Kidney capillary endothelial cell (primary cell): ENCODE measurements around the gene CLCNKA.
"Not testable (repeated sequence)": the region's sequence is repeated elsewhere in the genome, so short reads cannot be mapped to it uniquely, and the experiment has no call there.

Experiments
- DNase-seq: peaks from one replicate; pipeline ENCODE4 v3.0.0-alpha.2; 2018; ENCODE audit warnings: low spot score

Gene CLCNKA

GRCh38 chr1:16017461-16018303 is 4.2 kb upstream of the CLCNKA start, which contains the start of gene HSPB7:
Gene HSPB7 (minus strand): TSS chr1:16018043. CDS start chr1:16017963, 80 bp downstream.
- DNase-seq: no peak

GRCh38 chr1:16018308-16018707 is 3.5 kb upstream of the CLCNKA start:
- no peak for DNase-seq

- no peak for DNase-seq
Measured at GRCh38 chr1:16018749-16019643, 2.8 kb upstream of the CLCNKA start.

GRCh38 chr1:16019644-16020277 is 2.1 kb upstream of the CLCNKA start:
- no peak for DNase-seq

- DNase-seq: no peak
Measured at GRCh38 chr1:16020325-16020724, 1.5 kb upstream of the CLCNKA start.

GRCh38 chr1:16020878-16021277 is 958 bp upstream of the CLCNKA start:
- not testable (repeated sequence) for DNase-seq

GRCh38 chr1:16022393-16022792 is 557 bp downstream of the CLCNKA start:
- no peak for DNase-seq

GRCh38 chr1:16023050-16023653 is 1.3 kb downstream of the CLCNKA start:
- DNase-seq: no peak

- DNase-seq: not testable (repeated sequence)
Measured at GRCh38 chr1:16026302-16026701, 4.5 kb downstream of the CLCNKA start.

GRCh38 chr1:16026723-16027484 is 5.1 kb downstream of the CLCNKA start:
- DNase-seq: no peak

- no peak for DNase-seq
Measured at GRCh38 chr1:16028237-16029002, 6.6 kb downstream of the CLCNKA start.

GRCh38 chr1:16029003-16029268 is 7.1 kb downstream of the CLCNKA start:
- DNase-seq: not testable (repeated sequence)

GRCh38 chr1:16029288-16029687 is 7.5 kb downstream of the CLCNKA start:
- no peak for DNase-seq

GRCh38 chr1:16031551-16031950 is 9.7 kb downstream of the CLCNKA start:
- no peak for DNase-seq

- DNase-seq: peak; percentile 76
Measured at GRCh38 chr1:16032388-16033102, 10.7 kb downstream of the CLCNKA start.

- DNase-seq: not testable (repeated sequence)
Measured at GRCh38 chr1:16033103-16033632, 11.3 kb downstream of the CLCNKA start.

- not testable (repeated sequence) for DNase-seq
Measured at GRCh38 chr1:16036461-16036860, 14.6 kb downstream of the CLCNKA start.

- DNase-seq: no peak
Measured at GRCh38 chr1:16038620-16038912, 16.7 kb downstream of the CLCNKA start.

- DNase-seq: not testable (repeated sequence)
Measured at GRCh38 chr1:16039871-16040270, 18.0 kb downstream of the CLCNKA start.

GRCh38 chr1:16041200-16041599 is 19.4 kb downstream of the CLCNKA start:
- no peak for DNase-seq
